Hepatocyte (in vitro differentiated cells): Measurements from ENCODE around the gene KIF7. TPM values are rescaled to one million over a fixed set of nuclear protein-coding genes. Genes with fewer than 3 reads are reported as not detected.

ENCODE experiments used
- DNase-seq: peaks from one replicate; pipeline ENCODE4 v3.0.0-alpha.2; 2016; ENCODE audit warnings: low spot score
- H2AFZ ChIP-seq: fragments of 200-600 bp; sonication (generic); 2 replicates; pipeline ENCODE4 v1.6.0; 2016; ENCODE audit warnings: antibody characterized with exemption, mild to moderate bottlenecking
- H3K27ac ChIP-seq: fragments of 200-600 bp; sonication (generic); 2 replicates; pipeline ENCODE4 v1.5.1; 2016; ENCODE audit warnings: mild to moderate bottlenecking
- H3K27me3 ChIP-seq: fragments of 200-600 bp; sonication (generic); 2 replicates; pipeline ENCODE4 v1.6.1; 2016
- H3K36me3 ChIP-seq: fragments of 200-600 bp; sonication (generic); replicated peaks from 2 replicates; pipeline ENCODE4 v1.5.1; 2016; ENCODE audit warnings: low read depth; ENCODE audit not compliant: insufficient read depth
- H3K4me1 ChIP-seq: fragments of 200-600 bp; sonication (generic); 2 replicates; pipeline ENCODE4 v1.5.1; 2016; ENCODE audit warnings: mild to moderate bottlenecking, moderate library complexity; ENCODE audit not compliant: insufficient read depth
- H3K4me2 ChIP-seq: fragments of 200-600 bp; sonication (generic); 2 replicates; pipeline ENCODE4 v1.6.0; 2016
- H3K4me3 ChIP-seq: fragments of 200-600 bp; sonication (generic); 2 replicates; pipeline ENCODE4 v1.5.1; 2016; ENCODE audit warnings: mild to moderate bottlenecking
- H3K79me2 ChIP-seq: fragments of 200-600 bp; sonication (generic); 2 replicates; pipeline ENCODE4 v1.6.0; 2017; ENCODE audit warnings: mild to moderate bottlenecking
- H3K9me2 ChIP-seq: fragments of 200-600 bp; sonication (generic); replicated peaks from 2 replicates; pipeline ENCODE4 v1.6.0; 2017; ENCODE audit warnings: mild to moderate bottlenecking; ENCODE audit not compliant: insufficient read depth
- H3K9me3 ChIP-seq: fragments of 200-600 bp; sonication (generic); 2 replicates; pipeline ENCODE4 v1.5.1; 2016; ENCODE audit warnings: low read depth, mild to moderate bottlenecking
- H4K20me1 ChIP-seq: fragments of 200-600 bp; sonication (generic); 2 replicates; pipeline ENCODE4 v1.6.0; 2016; ENCODE audit warnings: mild to moderate bottlenecking; ENCODE audit not compliant: insufficient read depth, poor library complexity, severe bottlenecking
- EZH2 ChIP-seq: fragments of 200-600 bp; sonication (generic); IDR thresholded peaks from 2 replicates; pipeline ENCODE4 v1.6.1; 2016; ENCODE audit warnings: antibody characterized with exemption, mild to moderate bottlenecking, borderline replicate concordance
- EZH2phosphoT487 ChIP-seq: fragments of 200-600 bp; sonication (generic); IDR thresholded peaks from one replicate; pipeline ENCODE4 v1.6.1; 2018; ENCODE audit warnings: antibody characterized with exemption, mild to moderate bottlenecking, low read depth, moderate library complexity; ENCODE audit not compliant: unreplicated experiment, severe bottlenecking
- WGBS: methylation state at CpG from one replicate; pipeline ENCODE4 v1.1.6; 2016; ENCODE audit warnings: low lambda C conversion rate; ENCODE audit errors: missing lambda C conversion rate; 5-methylcytosine and 5-hydroxymethylcytosine counted together
- polyA plus RNA-seq: library from polyadenylated mRNA; unstranded; fragments of >200 nt; fragmentation: Nextera tagmentation; extraction: Ambion mirVana; gene quantifications from 2 replicates; pipeline ENCODE4 v1.2.1, GENCODE V29; 2016
- total RNA-seq: library from RNA; depleted of rRNA; stranded (reverse); fragments of >200 nt; gene quantifications from 2 replicates; pipeline ENCODE4 v1.2.3, GENCODE V29; 2014
- TF ChIP-seq, protein P1 (sequence below): fragments of 200-600 bp; sonication (generic); IDR thresholded peaks from 2 replicates; pipeline ENCODE4 v1.5.1; 2016; ENCODE audit warnings: antibody characterized with exemption, mild to moderate bottlenecking; ENCODE audit not compliant: poor library complexity

The KIF7 gene
- total and polyA plus RNA-seq, 2 experiments from 2014 or later: 3.1 to 5.3 TPM

DNA sequence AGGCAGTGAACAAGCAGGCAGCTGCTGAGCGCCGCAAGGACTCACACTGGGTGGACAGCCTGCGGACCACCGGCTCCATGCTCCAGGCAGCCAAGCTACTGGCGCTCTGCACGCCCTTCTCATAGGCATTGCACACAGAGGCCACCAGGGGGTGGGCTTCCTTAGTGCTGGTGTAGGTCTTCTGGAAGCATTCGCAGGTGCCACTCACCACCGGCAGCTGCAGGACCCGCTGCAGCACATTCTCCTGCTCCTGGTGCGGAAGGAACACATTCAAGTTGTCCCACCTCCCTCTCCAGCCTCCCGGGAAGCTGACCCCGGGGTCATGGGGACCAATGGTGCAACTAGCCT is 17.9 kb upstream of the KIF7 start:
- no peaks in the 10 kb centered on the region for H3K79me2 ChIP-seq
- no peak overlapping the region for H3K4me2 ChIP-seq
- TF ChIP-seq EZH2 (no peak), EZH2phosphoT487 (no peak)
- TF ChIP-seq, protein P1, sequence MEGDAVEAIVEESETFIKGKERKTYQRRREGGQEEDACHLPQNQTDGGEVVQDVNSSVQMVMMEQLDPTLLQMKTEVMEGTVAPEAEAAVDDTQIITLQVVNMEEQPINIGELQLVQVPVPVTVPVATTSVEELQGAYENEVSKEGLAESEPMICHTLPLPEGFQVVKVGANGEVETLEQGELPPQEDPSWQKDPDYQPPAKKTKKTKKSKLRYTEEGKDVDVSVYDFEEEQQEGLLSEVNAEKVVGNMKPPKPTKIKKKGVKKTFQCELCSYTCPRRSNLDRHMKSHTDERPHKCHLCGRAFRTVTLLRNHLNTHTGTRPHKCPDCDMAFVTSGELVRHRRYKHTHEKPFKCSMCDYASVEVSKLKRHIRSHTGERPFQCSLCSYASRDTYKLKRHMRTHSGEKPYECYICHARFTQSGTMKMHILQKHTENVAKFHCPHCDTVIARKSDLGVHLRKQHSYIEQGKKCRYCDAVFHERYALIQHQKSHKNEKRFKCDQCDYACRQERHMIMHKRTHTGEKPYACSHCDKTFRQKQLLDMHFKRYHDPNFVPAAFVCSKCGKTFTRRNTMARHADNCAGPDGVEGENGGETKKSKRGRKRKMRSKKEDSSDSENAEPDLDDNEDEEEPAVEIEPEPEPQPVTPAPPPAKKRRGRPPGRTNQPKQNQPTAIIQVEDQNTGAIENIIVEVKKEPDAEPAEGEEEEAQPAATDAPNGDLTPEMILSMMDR: peak; percentile 24
- no peaks in the 10 kb centered on the region for H4K20me1 ChIP-seq
- WGBS: 52% methylated on average over 12 of the region's 12 CpGs
- H3K9me3 ChIP-seq: no peaks in the 10 kb centered on the region
- H2AFZ ChIP-seq: no peak overlapping the region
- no peak overlapping the region for H3K4me3 ChIP-seq
- H3K9me2 ChIP-seq: no peaks in the 10 kb centered on the region
- no peaks in the 10 kb centered on the region for H3K4me1 ChIP-seq
- no peak overlapping the region for H3K27ac ChIP-seq
- H3K36me3 ChIP-seq: no peaks in the 10 kb centered on the region
- no peaks in the 10 kb centered on the region for H3K27me3 ChIP-seq
- no peak for DNase-seq

DNA sequence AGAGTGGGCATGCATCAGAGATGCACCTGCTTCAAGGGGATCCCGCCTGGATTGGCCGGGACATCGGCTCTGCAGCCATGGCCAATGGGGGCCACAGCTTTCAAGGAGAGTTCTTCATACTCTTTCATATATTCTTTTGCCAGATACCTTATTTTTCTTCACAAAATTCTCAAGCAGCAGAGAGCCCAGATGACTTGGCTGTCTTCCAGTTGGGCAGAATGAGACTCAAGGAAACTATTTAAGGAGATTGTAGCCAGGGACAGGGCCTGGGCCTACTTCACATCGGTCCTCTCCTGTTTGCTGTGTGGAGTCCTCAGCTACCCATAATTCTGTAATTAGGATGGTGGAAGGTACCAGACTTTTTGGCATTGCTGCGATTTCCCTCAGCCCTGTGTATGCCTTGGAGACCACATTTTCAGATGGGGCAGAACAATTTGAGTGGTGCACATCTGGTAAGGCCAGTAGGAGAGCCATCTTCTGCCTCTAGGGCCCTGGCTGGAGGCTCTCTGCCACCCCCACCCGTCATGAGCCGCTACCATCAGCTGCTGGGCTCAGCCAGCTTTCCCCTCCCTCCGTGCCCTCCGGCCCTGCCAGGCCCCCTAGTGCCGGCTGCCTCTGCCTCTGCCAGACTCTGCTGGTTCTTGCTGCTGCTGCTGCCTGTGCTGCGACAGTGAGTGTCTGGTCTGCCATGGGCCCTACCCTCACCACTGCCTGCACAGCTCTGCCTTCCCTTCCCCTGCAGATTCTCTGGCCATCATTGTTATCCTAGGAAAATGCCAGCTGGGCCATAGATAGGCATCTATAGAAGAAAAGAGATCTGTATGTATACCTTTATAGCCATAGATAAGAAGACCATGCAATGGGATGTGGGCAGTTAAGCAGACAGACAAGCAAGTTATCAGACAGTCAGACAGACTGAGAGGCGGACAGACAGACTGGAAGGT is 17.2 kb upstream of the KIF7 start:
- 85% methylated on average over 12 of the region's 12 CpGs for WGBS
- no peaks in the 10 kb centered on the region for H3K9me3 ChIP-seq

DNA sequence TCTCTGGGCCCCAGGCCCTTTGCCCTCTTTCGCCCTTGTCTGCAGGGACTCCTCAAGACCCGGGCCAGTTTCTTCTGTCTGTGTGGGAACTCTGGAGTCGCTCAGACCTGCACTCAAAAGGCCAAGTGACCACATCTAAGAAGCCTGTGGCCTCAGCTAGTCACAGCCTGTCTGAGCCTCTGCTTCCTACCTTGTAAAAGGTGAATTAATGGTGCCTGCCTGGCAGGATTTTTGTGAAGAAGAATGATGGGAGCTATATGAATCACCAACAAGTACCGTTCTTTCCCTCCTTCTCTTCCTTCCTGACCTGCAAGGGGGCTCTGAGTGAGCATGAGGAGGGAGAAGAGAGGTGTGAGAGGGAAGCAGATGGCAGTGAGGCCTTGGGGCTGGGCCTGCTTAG is 16.4 kb upstream of the KIF7 start:
- Histone ChIP-seq H3K27me3 (no peaks in the 10 kb centered on the region), H3K4me3 (no peak overlapping the region), H3K4me2 (no peak overlapping the region), H3K9me2 (no peaks in the 10 kb centered on the region), H3K9me3 (no peaks in the 10 kb centered on the region), H3K27ac (no peak overlapping the region), H3K79me2 (no peaks in the 10 kb centered on the region), H3K36me3 (no peaks in the 10 kb centered on the region), H3K4me1 (no peaks in the 10 kb centered on the region), H4K20me1 (no peaks in the 10 kb centered on the region), H2AFZ (no peak overlapping the region)
- 68% methylated on average over 4 of the region's 4 CpGs for WGBS
- DNase-seq: no peak
- no peak for TF ChIP-seq EZH2phosphoT487
- TF ChIP-seq, protein P1: no peak
- TF ChIP-seq EZH2: no peak

More for the DNA sequence above, 17.2 kb upstream of the KIF7 start:
- DNase-seq: no peak
- Histone ChIP-seq H3K27me3 (no peaks in the 10 kb centered on the region), H3K4me3 (no peak overlapping the region), H2AFZ (no peak overlapping the region), H3K27ac (no peak overlapping the region), H4K20me1 (no peaks in the 10 kb centered on the region), H3K4me2 (no peak overlapping the region), H3K4me1 (no peaks in the 10 kb centered on the region), H3K9me2 (no peaks in the 10 kb centered on the region), H3K36me3 (no peaks in the 10 kb centered on the region), H3K79me2 (no peaks in the 10 kb centered on the region)
- TF ChIP-seq EZH2 (no peak), EZH2phosphoT487 (no peak)
- TF ChIP-seq, protein P1: no peak
